ENCODE results near the gene KNSTRN.

KNSTRN gene

GRCh38 chr15:40337597-40337996 is 44.9 kb upstream of the KNSTRN start:
- peak overlapping the region; percentile 58; the same call in 1 of the 2 replicates for H2AFZ ChIP-seq (ENCODE audit: low read length)
- peak overlapping the region; percentile 49; the same call in 1 of the 2 replicates for H3K4me2 ChIP-seq (ENCODE audit: low read depth, low read length)
- no peak overlapping the region for H3K4me3 ChIP-seq (ENCODE audit: low read length)
- peaks cover 12% of the 10 kb centered on the region; the same call in 1 of the 2 replicates for H3K4me1 ChIP-seq (ENCODE audit: low read length)
- no peak for TF ChIP-seq CTCF (IDR thresholded peaks at IDR 0.05; ENCODE audit: low read length)
- TF ChIP-seq EZH2 (optimal IDR thresholded peaks at IDR 0.05; ENCODE audit: low read depth, low read length): no peak
- no peaks in the 10 kb centered on the region for H3K27me3 ChIP-seq (replicated peaks; ENCODE audit: insufficient read depth, low read length)
- no peaks in the 10 kb centered on the region for H3K79me2 ChIP-seq (ENCODE audit: low read length)
- H3F3A ChIP-seq (ENCODE audit: insufficient read depth, low read length): no peaks in the 10 kb centered on the region
- no peaks in the 10 kb centered on the region for H3K9me2 ChIP-seq (replicated peaks; ENCODE audit: insufficient read depth, low read length)
- H3K9ac ChIP-seq (ENCODE audit: low read length): no peak overlapping the region
- no peaks in the 10 kb centered on the region for H3K36me3 ChIP-seq (replicated peaks; ENCODE audit: insufficient read depth, low read length)
- H3K27ac ChIP-seq (ENCODE audit: low read length): no peak overlapping the region
- DNase-seq: no peak
- H4K20me1 ChIP-seq (ENCODE audit: insufficient read depth, low read length): no peaks in the 10 kb centered on the region
- no peaks in the 10 kb centered on the region for H3K9me3 ChIP-seq (replicated peaks; ENCODE audit: insufficient read depth, low read length)

- peaks cover 12% of the 10 kb centered on the region; the same call in 1 of the 2 replicates for H3K4me1 ChIP-seq (ENCODE audit: low read length)
- peak; percentile 58 for DNase-seq
- H3K4me2 ChIP-seq (ENCODE audit: low read depth, low read length): peak overlapping the region; percentile 49
Observed at GRCh38 chr15:40338041-40338657, 44.4 kb upstream of the KNSTRN start.

GRCh38 chr15:40338921-40339620 is 43.5 kb upstream of the KNSTRN start:
- no peak overlapping the region for H3K4me3 ChIP-seq (ENCODE audit: low read length)
- H3K27me3 ChIP-seq (replicated peaks; ENCODE audit: insufficient read depth, low read length): no peaks in the 10 kb centered on the region
- H3K4me1 ChIP-seq (ENCODE audit: low read length): peaks cover 9% of the 10 kb centered on the region; the same call in 1 of the 2 replicates
- no peaks in the 10 kb centered on the region for H3K79me2 ChIP-seq (ENCODE audit: low read length)
- DNase-seq: no peak
- no peak overlapping the region for H3K9ac ChIP-seq (ENCODE audit: low read length)
- no peak for TF ChIP-seq CTCF (IDR thresholded peaks at IDR 0.05; ENCODE audit: low read length)
- TF ChIP-seq EZH2phosphoT487 (IDR thresholded peaks at IDR 0.05; ENCODE audit: low read length): no peak
- TF ChIP-seq EZH2 (optimal IDR thresholded peaks at IDR 0.05; ENCODE audit: low read depth, low read length): no peak
- H3K4me2 ChIP-seq (ENCODE audit: low read depth, low read length): no peak overlapping the region
- no peaks in the 10 kb centered on the region for H3F3A ChIP-seq (ENCODE audit: insufficient read depth, low read length)
- H3K9me2 ChIP-seq (replicated peaks; ENCODE audit: insufficient read depth, low read length): no peaks in the 10 kb centered on the region
- no peak overlapping the region for H2AFZ ChIP-seq (ENCODE audit: low read length)
- no peaks in the 10 kb centered on the region for H3K36me3 ChIP-seq (replicated peaks; ENCODE audit: insufficient read depth, low read length)
- no peak overlapping the region for H3K27ac ChIP-seq (ENCODE audit: low read length)
- H4K20me1 ChIP-seq (ENCODE audit: insufficient read depth, low read length): no peaks in the 10 kb centered on the region
- H3K9me3 ChIP-seq (replicated peaks; ENCODE audit: insufficient read depth, low read length): no peaks in the 10 kb centered on the region

More at GRCh38 chr15:40338041-40338657, 44.4 kb upstream of the KNSTRN start:
- Histone ChIP-seq H4K20me1 (ENCODE audit: insufficient read depth, low read length) (no peaks in the 10 kb centered on the region), H3K27ac (ENCODE audit: low read length) (no peak overlapping the region), H2AFZ (ENCODE audit: low read length) (peak overlapping the region; percentile 58; the same call in 1 of the 2 replicates), H3K36me3 (replicated peaks; ENCODE audit: insufficient read depth, low read length) (no peaks in the 10 kb centered on the region), H3F3A (ENCODE audit: insufficient read depth, low read length) (no peaks in the 10 kb centered on the region), H3K9me3 (replicated peaks; ENCODE audit: insufficient read depth, low read length) (no peaks in the 10 kb centered on the region), H3K27me3 (replicated peaks; ENCODE audit: insufficient read depth, low read length) (no peaks in the 10 kb centered on the region), H3K9ac (ENCODE audit: low read length) (no peak overlapping the region), H3K9me2 (replicated peaks; ENCODE audit: insufficient read depth, low read length) (no peaks in the 10 kb centered on the region), H3K4me3 (ENCODE audit: low read length) (no peak overlapping the region), H3K79me2 (ENCODE audit: low read length) (no peaks in the 10 kb centered on the region)
- no peak for TF ChIP-seq EZH2 (optimal IDR thresholded peaks at IDR 0.05; ENCODE audit: low read depth, low read length)
- TF ChIP-seq CTCF (IDR thresholded peaks at IDR 0.05; ENCODE audit: low read length): peak; percentile 95
- TF ChIP-seq EZH2phosphoT487 (IDR thresholded peaks at IDR 0.05; ENCODE audit: low read length): no peak

All from MM.1S (cell line).